ENCODE measurements around the gene TTLL9.

Gene TTLL9

GRCh38 chr20:31872406-31872805 lies 2.0 kb downstream of the TTLL9 start:
- Histone ChIP-seq H3K9me3 (ENCODE audit: control insufficient read depth, low read length) (no peaks in the 10 kb centered on the region), H3K36me3 (ENCODE audit: control insufficient read depth, insufficient read depth, low read length, severe bottlenecking) (no peaks in the 10 kb centered on the region), H3K27me3 (replicated peaks; ENCODE audit: control insufficient read depth, insufficient read depth, low read length) (peaks cover 38% of the 10 kb centered on the region), H3K9ac (ENCODE audit: low read length) (no peak overlapping the region), H3K4me3 (ENCODE audit: low read length) (no peak overlapping the region), H3K4me1 (ENCODE audit: control insufficient read depth, insufficient read depth, low read length) (no peaks in the 10 kb centered on the region)
- DNase-seq (ENCODE audit: low read depth): no peak

DNA sequence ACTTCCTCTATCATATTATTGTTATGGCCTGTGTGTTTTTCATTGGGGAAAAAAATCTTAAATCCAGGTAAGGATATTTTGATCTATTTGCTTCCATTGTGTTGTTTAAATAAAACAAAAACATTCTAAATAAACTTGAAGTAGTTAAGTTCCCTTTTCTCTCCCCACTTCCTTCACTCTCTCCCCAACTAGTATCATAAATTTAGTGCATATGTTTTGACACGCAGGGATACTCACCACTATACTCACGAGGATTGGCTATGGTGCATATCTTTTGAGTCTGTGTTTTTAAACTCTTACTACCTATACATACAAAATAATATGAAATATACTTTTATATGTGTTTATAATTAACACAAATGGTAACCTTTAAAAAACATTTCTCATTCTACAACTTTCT lies 5.2 kb downstream of the TTLL9 start:
- peaks cover 5% of the 10 kb centered on the region for H3K4me1 ChIP-seq (ENCODE audit: control insufficient read depth, insufficient read depth, low read length)
- H3K9me3 ChIP-seq (ENCODE audit: control insufficient read depth, low read length): peaks cover 3% of the 10 kb centered on the region
- H3K36me3 ChIP-seq (ENCODE audit: control insufficient read depth, insufficient read depth, low read length, severe bottlenecking): no peaks in the 10 kb centered on the region
- H3K9ac ChIP-seq (ENCODE audit: low read length): no peak overlapping the region
- no peak overlapping the region for H3K4me3 ChIP-seq (ENCODE audit: low read length)
- no peak for DNase-seq (ENCODE audit: low read depth)
- H3K27me3 ChIP-seq (replicated peaks; ENCODE audit: control insufficient read depth, insufficient read depth, low read length): peaks cover 25% of the 10 kb centered on the region

DNA sequence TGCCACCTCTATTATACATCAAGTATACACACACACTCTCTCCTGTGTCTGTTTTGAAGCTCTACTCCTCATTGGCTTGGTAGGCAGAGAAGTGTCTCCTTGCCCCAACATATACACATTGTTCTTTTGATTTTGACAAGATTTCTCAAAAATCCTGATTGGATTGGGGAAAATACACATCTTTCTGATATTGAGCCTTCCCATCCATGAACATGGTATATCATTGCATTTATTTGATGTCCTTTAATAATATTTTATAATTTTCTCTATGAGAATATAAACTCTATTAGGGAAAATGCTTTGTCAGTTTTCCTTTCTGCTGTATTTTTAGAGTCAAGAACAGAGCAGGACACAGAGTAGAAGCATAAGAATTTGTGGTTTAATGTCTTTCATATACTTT lies 7.2 kb downstream of the TTLL9 start:
- no peak overlapping the region for H3K4me3 ChIP-seq (ENCODE audit: low read length)
- H3K9me3 ChIP-seq (ENCODE audit: control insufficient read depth, low read length): peaks cover 3% of the 10 kb centered on the region
- H3K4me1 ChIP-seq (ENCODE audit: control insufficient read depth, insufficient read depth, low read length): peaks cover 5% of the 10 kb centered on the region
- no peak for DNase-seq (ENCODE audit: low read depth)
- no peaks in the 10 kb centered on the region for H3K36me3 ChIP-seq (ENCODE audit: control insufficient read depth, insufficient read depth, low read length, severe bottlenecking)
- H3K9ac ChIP-seq (ENCODE audit: low read length): no peak overlapping the region
- peaks cover 6% of the 10 kb centered on the region for H3K27me3 ChIP-seq (replicated peaks; ENCODE audit: control insufficient read depth, insufficient read depth, low read length)

DNA sequence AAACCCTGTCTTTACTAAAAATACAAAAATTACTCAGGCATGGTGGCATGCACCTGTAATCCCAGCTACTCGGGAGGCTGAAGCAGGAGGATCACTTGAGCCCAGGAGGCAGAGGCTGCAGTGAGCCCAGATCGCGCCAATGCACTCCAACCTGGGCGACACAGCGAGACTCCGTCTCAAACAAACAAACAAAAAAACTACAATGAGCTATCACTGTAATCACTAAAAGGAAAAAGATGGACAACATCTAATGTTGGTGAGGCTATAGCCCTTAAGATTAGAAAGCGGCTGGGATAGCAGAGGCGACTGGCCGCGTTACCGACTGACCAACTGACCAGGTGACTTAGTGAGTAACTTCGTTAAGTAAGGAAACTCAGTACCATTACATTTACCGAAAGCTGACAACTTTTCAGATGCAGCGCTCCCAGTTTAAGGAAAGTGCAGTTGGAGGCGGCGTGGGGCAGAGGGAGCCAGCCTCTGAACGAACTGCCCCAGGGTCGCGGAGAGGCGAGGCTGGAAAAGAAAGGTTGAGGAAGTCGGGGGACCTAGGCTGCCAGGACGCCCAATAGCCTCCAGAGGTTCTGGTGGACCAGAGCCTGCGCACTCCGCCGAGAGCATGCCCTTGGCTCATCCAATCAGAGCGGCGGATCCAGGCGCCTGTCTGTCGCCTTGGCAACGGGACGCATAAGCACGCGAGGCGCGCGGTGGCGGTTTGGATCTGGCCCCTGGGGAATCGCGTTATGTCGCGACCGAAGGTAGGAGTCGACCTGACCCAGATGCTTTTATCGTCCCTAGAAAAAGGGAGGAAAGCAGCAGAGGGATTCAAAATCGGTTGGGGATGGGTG lies 8.9 kb downstream of the TTLL9 start:
- Histone ChIP-seq H3K27me3 (replicated peaks; ENCODE audit: control insufficient read depth, insufficient read depth, low read length) (no peaks in the 10 kb centered on the region), H3K36me3 (ENCODE audit: control insufficient read depth, insufficient read depth, low read length, severe bottlenecking) (no peaks in the 10 kb centered on the region), H3K4me3 (ENCODE audit: low read length) (peak overlapping the region; percentile 93), H3K9ac (ENCODE audit: low read length) (peak overlapping the region; percentile 83), H3K4me1 (ENCODE audit: control insufficient read depth, insufficient read depth, low read length) (peaks cover 5% of the 10 kb centered on the region), H3K9me3 (ENCODE audit: control insufficient read depth, low read length) (peaks cover 3% of the 10 kb centered on the region)
- DNase-seq (ENCODE audit: low read depth): peak; percentile 99

- peaks cover 5% of the 10 kb centered on the region for H3K4me1 ChIP-seq (ENCODE audit: control insufficient read depth, insufficient read depth, low read length)
- DNase-seq (ENCODE audit: low read depth): no peak
- no peak overlapping the region for H3K9ac ChIP-seq (ENCODE audit: low read length)
- H3K9me3 ChIP-seq (ENCODE audit: control insufficient read depth, low read length): peaks cover 3% of the 10 kb centered on the region
- H3K27me3 ChIP-seq (replicated peaks; ENCODE audit: control insufficient read depth, insufficient read depth, low read length): peaks cover 2% of the 10 kb centered on the region
- no peak overlapping the region for H3K4me3 ChIP-seq (ENCODE audit: low read length)
- no peaks in the 10 kb centered on the region for H3K36me3 ChIP-seq (ENCODE audit: control insufficient read depth, insufficient read depth, low read length, severe bottlenecking)
Observed at GRCh38 chr20:31881945-31882344, 11.5 kb downstream of the TTLL9 start.

DNA sequence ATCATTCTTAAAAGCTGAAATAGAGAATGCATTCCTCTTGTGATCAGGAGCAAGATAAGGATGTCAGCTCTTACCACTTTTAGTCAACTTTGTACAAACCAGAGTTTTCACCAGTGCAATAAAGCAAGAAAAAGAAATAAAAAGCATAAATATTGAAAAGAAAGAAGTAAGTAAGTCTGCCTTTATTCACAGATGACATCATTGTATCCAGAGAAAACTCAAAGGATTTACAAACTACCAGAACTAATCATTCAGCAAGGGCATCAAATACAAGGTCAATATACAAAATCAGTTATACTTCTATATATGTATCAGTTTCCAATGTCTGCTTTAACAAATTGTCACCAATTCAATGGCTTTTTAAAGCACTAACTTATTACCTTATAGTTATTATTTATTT lies 13.4 kb downstream of the TTLL9 start:
- H3K9ac ChIP-seq (ENCODE audit: low read length): no peak overlapping the region
- no peak for DNase-seq (ENCODE audit: low read depth)
- H3K4me1 ChIP-seq (ENCODE audit: control insufficient read depth, insufficient read depth, low read length): peaks cover 5% of the 10 kb centered on the region
- no peak overlapping the region for H3K4me3 ChIP-seq (ENCODE audit: low read length)
- no peaks in the 10 kb centered on the region for H3K36me3 ChIP-seq (ENCODE audit: control insufficient read depth, insufficient read depth, low read length, severe bottlenecking)
- H3K27me3 ChIP-seq (replicated peaks; ENCODE audit: control insufficient read depth, insufficient read depth, low read length): peaks cover 5% of the 10 kb centered on the region
- H3K9me3 ChIP-seq (ENCODE audit: control insufficient read depth, low read length): no peaks in the 10 kb centered on the region

DNA sequence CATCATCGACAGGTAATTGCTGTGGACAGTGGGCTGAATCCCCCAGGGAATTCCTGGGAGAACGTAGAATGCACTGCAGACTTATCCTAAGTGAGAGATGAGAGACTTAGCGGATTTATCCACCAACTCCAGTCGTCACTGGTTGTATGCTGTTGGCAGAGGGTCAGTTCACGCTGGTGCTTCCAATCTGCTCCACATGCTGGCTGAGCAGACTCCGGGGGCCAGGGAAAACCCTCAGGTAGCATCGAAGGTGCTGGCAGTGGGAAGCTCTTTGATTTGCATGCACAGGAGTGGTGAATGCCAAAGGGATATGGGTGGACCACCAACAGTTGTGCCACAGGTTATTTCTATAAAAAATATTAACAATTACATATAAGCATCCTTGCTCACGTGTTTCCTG lies 20.2 kb downstream of the TTLL9 start:
- H3K36me3 ChIP-seq (ENCODE audit: control insufficient read depth, insufficient read depth, low read length, severe bottlenecking): no peaks in the 10 kb centered on the region
- H3K9me3 ChIP-seq (ENCODE audit: control insufficient read depth, low read length): no peaks in the 10 kb centered on the region
- no peak overlapping the region for H3K4me3 ChIP-seq (ENCODE audit: low read length)
- peaks cover 11% of the 10 kb centered on the region for H3K4me1 ChIP-seq (ENCODE audit: control insufficient read depth, insufficient read depth, low read length)
- peaks cover 15% of the 10 kb centered on the region for H3K27me3 ChIP-seq (replicated peaks; ENCODE audit: control insufficient read depth, insufficient read depth, low read length)
- no peak overlapping the region for H3K9ac ChIP-seq (ENCODE audit: low read length)
- DNase-seq (ENCODE audit: low read depth): no peak

- peak overlapping the region; percentile 58 for H3K9ac ChIP-seq (ENCODE audit: low read length)
- DNase-seq (ENCODE audit: low read depth): peak; percentile 78
- peaks cover 11% of the 10 kb centered on the region for H3K4me1 ChIP-seq (ENCODE audit: control insufficient read depth, insufficient read depth, low read length)
- H3K4me3 ChIP-seq (ENCODE audit: low read length): no peak overlapping the region
- H3K27me3 ChIP-seq (replicated peaks; ENCODE audit: control insufficient read depth, insufficient read depth, low read length): peaks cover 12% of the 10 kb centered on the region
- H3K36me3 ChIP-seq (ENCODE audit: control insufficient read depth, insufficient read depth, low read length, severe bottlenecking): no peaks in the 10 kb centered on the region
- no peaks in the 10 kb centered on the region for H3K9me3 ChIP-seq (ENCODE audit: control insufficient read depth, low read length)
Observed at GRCh38 chr20:31894980-31895675, 24.7 kb downstream of the TTLL9 start.

DNA sequence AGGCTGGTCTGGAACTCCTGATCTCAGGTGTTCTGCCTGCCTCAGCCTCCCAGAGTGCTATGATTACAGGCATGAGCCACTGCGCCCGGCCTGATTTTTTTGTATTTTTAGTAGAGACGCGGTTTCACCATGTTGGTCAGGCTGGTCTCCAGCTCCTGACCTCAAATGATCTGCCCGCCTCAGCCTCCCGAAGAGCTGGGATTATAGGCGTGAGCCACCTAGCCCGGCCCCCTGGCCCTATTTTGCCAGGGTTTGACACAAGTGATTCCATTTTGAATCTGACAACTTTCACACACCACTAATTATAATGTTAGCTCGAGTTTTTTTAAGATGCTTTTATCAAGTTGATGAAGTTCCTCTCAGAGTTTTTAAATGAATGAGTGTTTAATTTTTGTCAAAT lies 25.6 kb downstream of the TTLL9 start:
- DNase-seq (ENCODE audit: low read depth): no peak
- H3K4me1 ChIP-seq (ENCODE audit: control insufficient read depth, insufficient read depth, low read length): peaks cover 11% of the 10 kb centered on the region
- H3K36me3 ChIP-seq (ENCODE audit: control insufficient read depth, insufficient read depth, low read length, severe bottlenecking): no peaks in the 10 kb centered on the region
- no peaks in the 10 kb centered on the region for H3K9me3 ChIP-seq (ENCODE audit: control insufficient read depth, low read length)
- no peak overlapping the region for H3K9ac ChIP-seq (ENCODE audit: low read length)
- H3K27me3 ChIP-seq (replicated peaks; ENCODE audit: control insufficient read depth, insufficient read depth, low read length): peaks cover 12% of the 10 kb centered on the region
- no peak overlapping the region for H3K4me3 ChIP-seq (ENCODE audit: low read length)

DNA sequence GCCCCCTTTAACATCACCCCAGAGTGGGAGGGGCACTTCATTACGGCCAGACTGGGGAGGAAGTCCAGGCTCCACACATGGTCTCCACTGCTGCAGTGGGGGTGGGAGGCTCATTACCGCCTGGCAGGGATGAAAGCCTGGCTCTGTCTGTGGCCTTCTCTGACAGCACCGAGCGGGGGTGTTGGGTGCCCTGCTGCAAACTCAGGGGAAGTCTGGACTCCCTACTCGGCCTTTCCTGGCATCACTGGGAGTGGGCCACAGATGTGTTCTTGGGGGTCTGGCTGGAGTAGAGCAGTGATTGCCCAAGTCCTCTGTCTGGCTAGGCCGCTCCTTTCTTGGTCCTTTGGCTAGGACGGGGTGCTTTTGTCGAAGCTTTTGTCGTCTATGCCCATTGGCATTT lies 27.1 kb downstream of the TTLL9 start:
- Histone ChIP-seq H3K27me3 (replicated peaks; ENCODE audit: control insufficient read depth, insufficient read depth, low read length) (peaks cover 17% of the 10 kb centered on the region), H3K36me3 (ENCODE audit: control insufficient read depth, insufficient read depth, low read length, severe bottlenecking) (no peaks in the 10 kb centered on the region), H3K9ac (ENCODE audit: low read length) (no peak overlapping the region), H3K4me1 (ENCODE audit: control insufficient read depth, insufficient read depth, low read length) (peaks cover 11% of the 10 kb centered on the region), H3K4me3 (ENCODE audit: low read length) (no peak overlapping the region), H3K9me3 (ENCODE audit: control insufficient read depth, low read length) (no peaks in the 10 kb centered on the region)
- no peak for DNase-seq (ENCODE audit: low read depth)

- DNase-seq (ENCODE audit: low read depth): no peak
- Histone ChIP-seq H3K9me3 (ENCODE audit: control insufficient read depth, low read length) (no peaks in the 10 kb centered on the region), H3K27me3 (replicated peaks; ENCODE audit: control insufficient read depth, insufficient read depth, low read length) (peaks cover 27% of the 10 kb centered on the region), H3K4me3 (ENCODE audit: low read length) (no peak overlapping the region), H3K36me3 (ENCODE audit: control insufficient read depth, insufficient read depth, low read length, severe bottlenecking) (no peaks in the 10 kb centered on the region), H3K4me1 (ENCODE audit: control insufficient read depth, insufficient read depth, low read length) (no peaks in the 10 kb centered on the region), H3K9ac (ENCODE audit: low read length) (no peak overlapping the region)
Observed at GRCh38 chr20:31901615-31902014, 31.2 kb downstream of the TTLL9 start.
